K562 (cell line): Measurements from ENCODE around the gene ZNF22. TPM values are rescaled to one million over a fixed set of nuclear protein-coding genes. Genes with fewer than 3 reads are reported as not detected.
A peak's percentile ranks its signal among the peaks of the same experiment; 100 is the strongest.

ENCODE experiments used
- ATAC-seq: fragments of 200-7000 bp; cut with Tn5 transposase; 3 replicates; pipeline ENCODE4 v1.9.1; 2020; ENCODE audit warnings: moderate library complexity
- BruUV-seq: library from RNA; stranded (reverse); fragments of 400-500 nt; replicated peaks from 2 replicates; lab custom pipeline; 2021; lab: Mats Ljungman, UMichigan
- CTCF ChIA-PET: fragments of 300-600 bp; formaldehyde crosslinking; extraction: SDS; loops from one replicate; lab custom pipeline; 2021; ENCODE audit warnings: low intra/inter-chr PET ratio; lab: Yijun Ruan, JAX
- POLR2A ChIA-PET: fragments of 300-600, 350-650 bp; sonication (Branson Sonifier 250); formaldehyde crosslinking; extraction: SDS; loops from one replicate; lab custom pipeline; 2021; ENCODE audit warnings: antibody characterized with exemption, inconsistent platforms; lab: Yijun Ruan, JAX
- DNase-seq, 4 experiments: peaks; one replicate each; pipeline versions ENCODE4 v3.0.0 to v3.0.0-alpha.2; 2011 to 2018; ENCODE audit warnings: low spot score in 3 of 4, mixed read lengths in 3 of 4; ENCODE audit errors: extremely low read depth in 1 of 4
- FAIRE-seq: peaks from 2 replicates; lab custom pipeline; 2011; peaks lifted over from hg19 to GRCh38; lab: Jason Lieb, UNC
- H2AFZ ChIP-seq: 2 replicates; pipeline ENCODE4 v1.6.0; 2011; ENCODE audit warnings: low read depth, low read length, control low read depth, inconsistent platforms
- H3K27ac ChIP-seq: fragments of 200-600 bp; 3 replicates; pipeline ENCODE4 v1.8.0; 2011; ENCODE audit warnings: low read depth, mild to moderate bottlenecking, control low read depth, inconsistent platforms, low read length, moderate library complexity, mixed read lengths; ENCODE audit errors: extremely low read depth
- H3K27me3 ChIP-seq, 2 experiments: fragments of 300-600 bp in 1 of 2; 2 replicates in 1 of 2; 3 replicates in 1 of 2; pipeline versions ENCODE4 v1.6.0 to v1.8.0; 2011; ENCODE audit warnings: inconsistent platforms in 2 of 2, low read length in 2 of 2, mild to moderate bottlenecking in 1 of 2, mixed read lengths in 1 of 2, moderate library complexity in 1 of 2; ENCODE audit not compliant: control insufficient read depth in 2 of 2, insufficient read depth in 2 of 2
- H3K36me3 ChIP-seq: fragments of 300-600 bp; 3 replicates; pipeline ENCODE4 v1.8.0; 2011; ENCODE audit warnings: mild to moderate bottlenecking, low read length, inconsistent platforms; ENCODE audit not compliant: control insufficient read depth, insufficient read depth
- H3K4me1 ChIP-seq, 2 experiments: fragments of 200-600 bp in 1 of 2; replicated peaks in 1 of 2; 2 replicates in 1 of 2; 3 replicates in 1 of 2; pipeline versions ENCODE4 v1.5.1 to v1.8.0; 2011; ENCODE audit warnings: inconsistent platforms in 2 of 2, low read length in 2 of 2, mild to moderate bottlenecking in 1 of 2, mixed read lengths in 1 of 2, moderate library complexity in 1 of 2; ENCODE audit not compliant: control insufficient read depth in 2 of 2, insufficient read depth in 2 of 2
- H3K4me2 ChIP-seq: 2 replicates; pipeline ENCODE4 v1.6.1; 2011; ENCODE audit warnings: low read length, control low read depth, inconsistent platforms, mixed read lengths; ENCODE audit not compliant: insufficient read depth
- H3K4me3 ChIP-seq: fragments of 200-600 bp; sonication (generic), shearing (Covaris generic); 2 replicates; pipeline ENCODE4 v1.5.1; 2016; ENCODE audit warnings: control low read depth, inconsistent platforms
- H3K79me2 ChIP-seq: fragments of 200-600 bp; 3 replicates; pipeline ENCODE4 v1.8.0; 2011; ENCODE audit warnings: low read length, inconsistent platforms; ENCODE audit not compliant: control insufficient read depth, insufficient read depth
- H3K9ac ChIP-seq, 2 experiments: 2 replicates each; pipeline versions ENCODE4 v1.6.0 to v1.6.1; 2011; ENCODE audit warnings: low read depth in 2 of 2, low read length in 2 of 2, control low read depth in 1 of 2, inconsistent platforms in 1 of 2, mild to moderate bottlenecking in 1 of 2, mixed read lengths in 1 of 2; ENCODE audit not compliant: insufficient read depth in 1 of 2
- H3K9me1 ChIP-seq: one replicate; pipeline ENCODE4 v1.6.0; 2011; ENCODE audit warnings: inconsistent platforms, mild to moderate bottlenecking, low read length, moderate library complexity; ENCODE audit not compliant: control insufficient read depth, insufficient read depth
- H3K9me3 ChIP-seq: replicated peaks from 2 replicates; pipeline ENCODE4 v1.5.1; 2011; ENCODE audit warnings: low read depth, low read length, inconsistent platforms; ENCODE audit not compliant: control insufficient read depth, insufficient read depth
- H4K20me1 ChIP-seq: replicated peaks from 2 replicates; pipeline ENCODE4 v1.6.1; 2011; ENCODE audit warnings: low read length, inconsistent platforms, mixed read lengths; ENCODE audit not compliant: control insufficient read depth, insufficient read depth
- MECOM ChIP-seq: fragments of 250-450 bp; sonication (Bioruptor Pico); IDR thresholded peaks from 2 replicates; pipeline ENCODE4 v1.8.0; 2022; ENCODE audit warnings: inconsistent platforms
- POLR2AphosphoS5 ChIP-seq: IDR thresholded peaks from 2 replicates; pipeline ENCODE4 v1.6.1; 2011; ENCODE audit warnings: mild to moderate bottlenecking, low read depth, low read length, moderate library complexity; ENCODE audit not compliant: control insufficient read depth, insufficient read depth
- SIN3A ChIP-seq, 2 experiments: fragments of 150-350 bp in 1 of 2; IDR thresholded peaks; 2 replicates each; pipeline ENCODE4 v1.6.1; 2011 to 2016; ENCODE audit warnings: borderline replicate concordance in 2 of 2, low read depth in 2 of 2, low read length in 2 of 2, mild to moderate bottlenecking in 2 of 2, moderate library complexity in 2 of 2; ENCODE audit not compliant: control insufficient read depth in 1 of 2
- WGBS: fragments of 100-300 bp; shearing (Covaris generic); methylation state at CpG from one replicate; pipeline ENCODE4 v1.1.6; 2016; ENCODE audit warnings: low coverage, mixed read lengths; ENCODE audit not compliant: insufficient coverage; ENCODE audit errors: missing lambda C conversion rate; 5-methylcytosine and 5-hydroxymethylcytosine counted together
- in situ Hi-C: fragments of 300-500 bp; cut with MboI; formaldehyde crosslinking; loops from 4 replicates; pipeline ENCODE4 v1.15.0; 2018; ENCODE audit warnings: inconsistent platforms, mixed read lengths
- intact Hi-C: fragments of 100-400 bp; cut with micrococcal nuclease; formaldehyde crosslinking; loops from 2 replicates; pipeline ENCODE4 v1.14.2; 2022
- polyA plus RNA-seq, 8 experiments: library from polyadenylated mRNA; depleted of rRNA in 4 of 8; stranded (reverse) in 5 of 8; unstranded in 3 of 8; fragments of >200 nt; fragmentation: Nextera tagmentation in 2 of 8; fragmentation: Illumina TruSeq in 1 of 8; extraction: Ambion mirVana in 2 of 8; extraction: Trizol in 1 of 8; gene quantifications; 2 replicates each; pipeline versions ENCODE4 v1.2.1 to v1.2.3, GENCODE V29; 2011 to 2014; ENCODE audit warnings: inconsistent platforms in 1 of 8, missing spikeins in 1 of 8
- total RNA-seq, 7 experiments: library from RNA; depleted of rRNA in 6 of 7; stranded (reverse); fragments of >200 nt in 6 of 7; fragmentation: Illumina TruSeq in 2 of 7; extraction: Trizol in 2 of 7; gene quantifications; 2 replicates each; pipeline versions ENCODE4 v1.2.1 to v1.2.3, GENCODE V29; 2011 to 2021; ENCODE audit warnings: low replicate concordance in 1 of 7
- TF ChIP-seq, protein P1 (sequence below): fragments of 450-650 bp; IDR thresholded peaks from 2 replicates; pipeline ENCODE4 v1.7.0; 2016; ENCODE audit warnings: borderline replicate concordance
- TF ChIP-seq, protein P2 (sequence below): sonication (generic); formaldehyde crosslinking; IDR thresholded peaks from 2 replicates; pipeline ENCODE4 v1.8.1; 2022; ENCODE audit warnings: missing genetic modification reagents
- TF ChIP-seq, protein P3 (sequence below): sonication (generic); formaldehyde crosslinking; IDR thresholded peaks from 2 replicates; pipeline ENCODE4 v1.8.0; 2023; ENCODE audit warnings: missing genetic modification reagents, mild to moderate bottlenecking, borderline replicate concordance
- TF ChIP-seq, protein P4 (sequence below): fragments of 450-650 bp; formaldehyde crosslinking; IDR thresholded peaks from 2 replicates; pipeline ENCODE4 v1.4.0; 2020; ENCODE audit warnings: mild to moderate bottlenecking, moderate library complexity
- TF ChIP-seq, protein P5 (sequence below): fragments of 250-450 bp; sonication (Bioruptor Pico); IDR thresholded peaks from 2 replicates; pipeline ENCODE4 v1.8.0; 2022; ENCODE audit warnings: inconsistent platforms

ZNF22 gene
- total and polyA plus RNA-seq, 9 of the 15 experiments (the other 6 are each of a cell fraction or from before 2014, with no cell fraction given): 36.2 to 98.7 (median 51.2) TPM

DNA sequence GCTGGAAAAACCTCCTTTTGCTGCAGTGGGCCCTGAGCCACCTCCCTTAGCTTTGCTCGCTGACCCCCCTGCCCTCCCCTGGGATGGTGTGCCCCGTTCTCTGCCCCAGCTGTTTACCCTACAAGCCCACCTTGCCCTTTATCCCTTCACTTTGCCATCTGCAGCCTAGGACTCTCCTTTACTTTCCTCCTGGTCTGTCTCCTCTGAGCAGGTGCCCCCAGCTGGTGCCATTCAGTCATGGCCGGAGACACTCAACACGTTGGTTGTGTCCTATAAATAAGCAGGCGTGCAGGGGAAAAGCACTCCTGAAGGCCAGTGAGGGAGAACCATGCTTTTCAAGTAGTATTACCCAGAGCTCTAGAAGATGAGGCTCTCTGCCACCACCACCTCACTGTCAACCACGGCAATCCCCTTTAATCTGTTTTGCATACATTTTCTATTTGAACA is 35.0 kb upstream of the ZNF22 start:
- no peak for ATAC-seq
- Histone ChIP-seq H3K9me3 (no peaks in the 10 kb centered on the region), H3K79me2 (no peaks in the 10 kb centered on the region), H3K27ac (no peak overlapping the region), H3K9ac (no peak overlapping the region), H2AFZ (peak overlapping the region; percentile 81; the same call in 1 of the 2 replicates), H3K4me2 (no peak overlapping the region), H3K4me1 (peaks cover 5 to 7% of the 10 kb centered on the region in 2 experiments; a peak in 4 of 5 replicates), H3K27me3 (peaks cover 2 to 31% of the 10 kb centered on the region in 2 experiments; a peak in 2 of 5 replicates), H3K9me1 (no peaks in the 10 kb centered on the region), H3K36me3 (no peaks in the 10 kb centered on the region), H3K4me3 (no peak overlapping the region), H4K20me1 (no peaks in the 10 kb centered on the region)
- in situ Hi-C loops: no loop called here
- intact Hi-C loops: no loop called here
- WGBS: 41% methylated on average over 6 of the region's 6 CpGs
- no TSS peak for BruUV-seq
- FAIRE-seq: no peak
- ChIA-PET CTCF (no interaction called here), POLR2A (interaction anchor here (2.0 kb wide), 1 partner anchor 13 kb away, joined by 6 read pairs; the partner anchor contains the start of gene DEPP1)
- DNase-seq: no peak
- TF ChIP-seq MECOM (CRISPR knock-in tag): no peak
- TF ChIP-seq, protein P1, sequence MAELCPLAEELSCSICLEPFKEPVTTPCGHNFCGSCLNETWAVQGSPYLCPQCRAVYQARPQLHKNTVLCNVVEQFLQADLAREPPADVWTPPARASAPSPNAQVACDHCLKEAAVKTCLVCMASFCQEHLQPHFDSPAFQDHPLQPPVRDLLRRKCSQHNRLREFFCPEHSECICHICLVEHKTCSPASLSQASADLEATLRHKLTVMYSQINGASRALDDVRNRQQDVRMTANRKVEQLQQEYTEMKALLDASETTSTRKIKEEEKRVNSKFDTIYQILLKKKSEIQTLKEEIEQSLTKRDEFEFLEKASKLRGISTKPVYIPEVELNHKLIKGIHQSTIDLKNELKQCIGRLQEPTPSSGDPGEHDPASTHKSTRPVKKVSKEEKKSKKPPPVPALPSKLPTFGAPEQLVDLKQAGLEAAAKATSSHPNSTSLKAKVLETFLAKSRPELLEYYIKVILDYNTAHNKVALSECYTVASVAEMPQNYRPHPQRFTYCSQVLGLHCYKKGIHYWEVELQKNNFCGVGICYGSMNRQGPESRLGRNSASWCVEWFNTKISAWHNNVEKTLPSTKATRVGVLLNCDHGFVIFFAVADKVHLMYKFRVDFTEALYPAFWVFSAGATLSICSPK: no peak
- TF ChIP-seq, protein P2, sequence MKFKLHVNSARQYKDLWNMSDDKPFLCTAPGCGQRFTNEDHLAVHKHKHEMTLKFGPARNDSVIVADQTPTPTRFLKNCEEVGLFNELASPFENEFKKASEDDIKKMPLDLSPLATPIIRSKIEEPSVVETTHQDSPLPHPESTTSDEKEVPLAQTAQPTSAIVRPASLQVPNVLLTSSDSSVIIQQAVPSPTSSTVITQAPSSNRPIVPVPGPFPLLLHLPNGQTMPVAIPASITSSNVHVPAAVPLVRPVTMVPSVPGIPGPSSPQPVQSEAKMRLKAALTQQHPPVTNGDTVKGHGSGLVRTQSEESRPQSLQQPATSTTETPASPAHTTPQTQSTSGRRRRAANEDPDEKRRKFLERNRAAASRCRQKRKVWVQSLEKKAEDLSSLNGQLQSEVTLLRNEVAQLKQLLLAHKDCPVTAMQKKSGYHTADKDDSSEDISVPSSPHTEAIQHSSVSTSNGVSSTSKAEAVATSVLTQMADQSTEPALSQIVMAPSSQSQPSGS: no peak
- no peak for TF ChIP-seq SIN3A (IDR thresholded peaks at IDR 0.05; ENCODE audit: borderline replicate concordance in 2 of 2, control insufficient read depth in 1 of 2, low read depth in 2 of 2, low read length in 2 of 2)
- TF ChIP-seq POLR2AphosphoS5: no peak
- TF ChIP-seq, protein P3, sequence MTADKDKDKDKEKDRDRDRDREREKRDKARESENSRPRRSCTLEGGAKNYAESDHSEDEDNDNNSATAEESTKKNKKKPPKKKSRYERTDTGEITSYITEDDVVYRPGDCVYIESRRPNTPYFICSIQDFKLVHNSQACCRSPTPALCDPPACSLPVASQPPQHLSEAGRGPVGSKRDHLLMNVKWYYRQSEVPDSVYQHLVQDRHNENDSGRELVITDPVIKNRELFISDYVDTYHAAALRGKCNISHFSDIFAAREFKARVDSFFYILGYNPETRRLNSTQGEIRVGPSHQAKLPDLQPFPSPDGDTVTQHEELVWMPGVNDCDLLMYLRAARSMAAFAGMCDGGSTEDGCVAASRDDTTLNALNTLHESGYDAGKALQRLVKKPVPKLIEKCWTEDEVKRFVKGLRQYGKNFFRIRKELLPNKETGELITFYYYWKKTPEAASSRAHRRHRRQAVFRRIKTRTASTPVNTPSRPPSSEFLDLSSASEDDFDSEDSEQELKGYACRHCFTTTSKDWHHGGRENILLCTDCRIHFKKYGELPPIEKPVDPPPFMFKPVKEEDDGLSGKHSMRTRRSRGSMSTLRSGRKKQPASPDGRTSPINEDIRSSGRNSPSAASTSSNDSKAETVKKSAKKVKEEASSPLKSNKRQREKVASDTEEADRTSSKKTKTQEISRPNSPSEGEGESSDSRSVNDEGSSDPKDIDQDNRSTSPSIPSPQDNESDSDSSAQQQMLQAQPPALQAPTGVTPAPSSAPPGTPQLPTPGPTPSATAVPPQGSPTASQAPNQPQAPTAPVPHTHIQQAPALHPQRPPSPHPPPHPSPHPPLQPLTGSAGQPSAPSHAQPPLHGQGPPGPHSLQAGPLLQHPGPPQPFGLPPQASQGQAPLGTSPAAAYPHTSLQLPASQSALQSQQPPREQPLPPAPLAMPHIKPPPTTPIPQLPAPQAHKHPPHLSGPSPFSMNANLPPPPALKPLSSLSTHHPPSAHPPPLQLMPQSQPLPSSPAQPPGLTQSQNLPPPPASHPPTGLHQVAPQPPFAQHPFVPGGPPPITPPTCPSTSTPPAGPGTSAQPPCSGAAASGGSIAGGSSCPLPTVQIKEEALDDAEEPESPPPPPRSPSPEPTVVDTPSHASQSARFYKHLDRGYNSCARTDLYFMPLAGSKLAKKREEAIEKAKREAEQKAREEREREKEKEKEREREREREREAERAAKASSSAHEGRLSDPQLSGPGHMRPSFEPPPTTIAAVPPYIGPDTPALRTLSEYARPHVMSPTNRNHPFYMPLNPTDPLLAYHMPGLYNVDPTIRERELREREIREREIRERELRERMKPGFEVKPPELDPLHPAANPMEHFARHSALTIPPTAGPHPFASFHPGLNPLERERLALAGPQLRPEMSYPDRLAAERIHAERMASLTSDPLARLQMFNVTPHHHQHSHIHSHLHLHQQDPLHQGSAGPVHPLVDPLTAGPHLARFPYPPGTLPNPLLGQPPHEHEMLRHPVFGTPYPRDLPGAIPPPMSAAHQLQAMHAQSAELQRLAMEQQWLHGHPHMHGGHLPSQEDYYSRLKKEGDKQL (CRISPR knock-in tag): no peak
- TF ChIP-seq, protein P4, sequence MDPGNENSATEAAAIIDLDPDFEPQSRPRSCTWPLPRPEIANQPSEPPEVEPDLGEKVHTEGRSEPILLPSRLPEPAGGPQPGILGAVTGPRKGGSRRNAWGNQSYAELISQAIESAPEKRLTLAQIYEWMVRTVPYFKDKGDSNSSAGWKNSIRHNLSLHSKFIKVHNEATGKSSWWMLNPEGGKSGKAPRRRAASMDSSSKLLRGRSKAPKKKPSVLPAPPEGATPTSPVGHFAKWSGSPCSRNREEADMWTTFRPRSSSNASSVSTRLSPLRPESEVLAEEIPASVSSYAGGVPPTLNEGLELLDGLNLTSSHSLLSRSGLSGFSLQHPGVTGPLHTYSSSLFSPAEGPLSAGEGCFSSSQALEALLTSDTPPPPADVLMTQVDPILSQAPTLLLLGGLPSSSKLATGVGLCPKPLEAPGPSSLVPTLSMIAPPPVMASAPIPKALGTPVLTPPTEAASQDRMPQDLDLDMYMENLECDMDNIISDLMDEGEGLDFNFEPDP (CRISPR knock-in tag): no peak
- TF ChIP-seq, protein P5, sequence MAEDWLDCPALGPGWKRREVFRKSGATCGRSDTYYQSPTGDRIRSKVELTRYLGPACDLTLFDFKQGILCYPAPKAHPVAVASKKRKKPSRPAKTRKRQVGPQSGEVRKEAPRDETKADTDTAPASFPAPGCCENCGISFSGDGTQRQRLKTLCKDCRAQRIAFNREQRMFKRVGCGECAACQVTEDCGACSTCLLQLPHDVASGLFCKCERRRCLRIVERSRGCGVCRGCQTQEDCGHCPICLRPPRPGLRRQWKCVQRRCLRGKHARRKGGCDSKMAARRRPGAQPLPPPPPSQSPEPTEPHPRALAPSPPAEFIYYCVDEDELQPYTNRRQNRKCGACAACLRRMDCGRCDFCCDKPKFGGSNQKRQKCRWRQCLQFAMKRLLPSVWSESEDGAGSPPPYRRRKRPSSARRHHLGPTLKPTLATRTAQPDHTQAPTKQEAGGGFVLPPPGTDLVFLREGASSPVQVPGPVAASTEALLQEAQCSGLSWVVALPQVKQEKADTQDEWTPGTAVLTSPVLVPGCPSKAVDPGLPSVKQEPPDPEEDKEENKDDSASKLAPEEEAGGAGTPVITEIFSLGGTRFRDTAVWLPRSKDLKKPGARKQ (CRISPR knock-in tag): no peak
